A549 treated with Hydrocortisone at 1 μM for 4 hours (cell line): Measurements from ENCODE around the gene TRIP4. TPM values are rescaled to one million over a fixed set of nuclear protein-coding genes. Genes with fewer than 3 reads are reported as not detected.

Experiments
- total RNA-seq: library from RNA; stranded (reverse); fragments of 200-300 nt; extraction: Qiagen RNA extraction; gene quantifications from 5 replicates; pipeline ENCODE4 v1.2.3, GENCODE V29; 2022

The TRIP4 gene
- total RNA-seq: 25.0 to 32.7 TPM (median 26.8 TPM) in 5 replicates

DNA sequence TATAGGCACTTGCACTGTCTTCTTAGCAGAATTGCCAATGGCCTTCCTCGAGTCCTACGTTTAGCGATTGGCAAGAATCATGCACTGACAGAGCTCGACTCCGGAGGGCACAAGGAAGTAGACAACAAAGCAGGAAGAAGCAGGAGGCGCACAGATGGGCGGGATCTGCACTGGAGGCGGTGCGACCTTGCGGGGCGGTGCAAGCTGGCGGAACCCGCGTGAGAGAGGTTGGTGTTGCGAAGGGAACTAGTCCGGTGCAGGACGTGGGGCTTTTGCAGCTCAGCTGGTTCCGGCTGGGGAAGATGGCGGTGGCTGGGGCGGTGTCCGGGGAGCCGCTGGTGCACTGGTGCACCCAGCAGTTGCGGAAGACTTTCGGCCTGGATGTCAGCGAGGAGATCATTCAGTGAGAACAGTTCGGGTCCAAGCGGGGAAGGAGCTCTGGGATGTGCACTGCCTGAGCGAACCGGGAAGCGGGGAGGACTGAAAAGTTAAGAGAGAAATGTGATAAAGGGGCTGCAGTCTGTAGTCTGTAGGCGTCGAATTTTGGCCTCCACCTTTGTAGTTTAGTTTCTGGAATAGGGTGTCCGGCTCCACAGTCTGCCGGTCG is at the start of gene TRIP4:
TSS of gene TRIP4 (plus strand) at position 275 of the 607 bp plus-strand sequence. CDS start at position 303, 28 bp downstream.

GRCh38 chr15:64355944-64356709 is 31.5 kb upstream of the TRIP4 start, which contains the start of gene CSNK1G1:
Gene CSNK1G1, minus strand, starts transcription at chr15:64356173. Its CDS starts 55,674 bp downstream, at chr15:64300499.

GRCh38 chr15:64381000-64381751 is 6.5 kb upstream of the TRIP4 start, which contains the start of gene PCLAF:
Gene PCLAF, minus strand, starts transcription at chr15:64381441. Its CDS starts 70 bp downstream, at chr15:64381371.

DNA sequence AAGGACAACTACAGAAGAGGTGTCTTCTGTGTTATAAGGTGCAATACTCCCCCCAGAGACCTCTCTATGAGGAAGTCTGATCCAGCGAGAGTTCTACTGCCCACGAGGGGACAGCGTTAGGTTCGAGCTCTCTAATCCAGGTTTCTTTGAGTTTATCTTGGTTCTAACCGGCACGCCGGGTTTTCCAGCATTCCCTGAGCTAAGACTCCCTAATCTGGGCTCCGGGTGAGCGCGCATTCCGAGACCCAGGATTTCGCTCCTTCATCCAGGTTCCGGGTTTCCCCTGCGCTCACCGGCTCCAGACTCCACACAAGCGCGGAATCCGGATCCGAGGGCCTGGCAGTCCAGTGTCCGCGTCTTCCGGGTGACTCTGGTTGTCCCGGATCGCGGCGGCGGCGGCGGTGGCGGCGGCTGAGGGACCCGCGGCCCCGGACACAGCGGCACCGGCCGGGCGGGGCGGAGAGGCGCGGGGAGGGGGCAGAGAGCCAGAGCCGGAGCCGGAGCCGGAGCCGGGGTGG is 72.6 kb downstream of the TRIP4 start, which contains the start of gene ZNF609:
TSS of gene ZNF609 (plus strand) at position 373 of the 518 bp plus-strand sequence. CDS start 38,842 bp downstream, outside the sequence.

Other genes with a start within 250 kb of the TRIP4 start
- 0.75 to 1.3 TPM (median 1.3 TPM) in 5 replicates for gene SNX22, start 236.1 kb upstream of the TRIP4 start, total RNA-seq
- 764 to 821 TPM (median 788 TPM) in 5 replicates for gene PPIB, start 224.8 kb upstream of the TRIP4 start, total RNA-seq
- gene CSNK1G1, start 31.7 kb upstream of the TRIP4 start, total RNA-seq: 13.6 to 19.5 TPM (median 17.2 TPM) in 5 replicates
- gene PCLAF, start 6.4 kb upstream of the TRIP4 start, total RNA-seq: 160 to 251 TPM (median 177 TPM) in 5 replicates
- gene ZNF609, start 72.7 kb downstream of the TRIP4 start, total RNA-seq: 15.4 to 27.3 TPM (median 21.1 TPM) in 5 replicates